GM23338 (cell line): Measurements from ENCODE around the gene PDYN.

ENCODE experiments used
- CREB1 ChIP-seq: fragments of 250-450 bp; sonication (Bioruptor Pico); IDR thresholded peaks from 2 replicates; pipeline ENCODE4 v1.5.0; 2020; ENCODE audit warnings: low read depth, mild to moderate bottlenecking, moderate library complexity
- EZH2 ChIP-seq: fragments of 200-600 bp; sonication (generic); IDR thresholded peaks from one replicate; pipeline ENCODE4 v1.8.0; 2017; ENCODE audit warnings: antibody characterized with exemption, mild to moderate bottlenecking, low read depth; ENCODE audit not compliant: unreplicated experiment
- EZH2phosphoT487 ChIP-seq: fragments of 200-600 bp; sonication (generic); IDR thresholded peaks from one replicate; pipeline ENCODE4 v1.8.1; 2018; ENCODE audit warnings: antibody characterized with exemption; ENCODE audit not compliant: unreplicated experiment
- JUNB ChIP-seq: IDR thresholded peaks from one replicate; pipeline ENCODE4 v1.6.1; 2016; ENCODE audit warnings: antibody characterized with exemption; ENCODE audit not compliant: unreplicated experiment
- NANOG ChIP-seq: IDR thresholded peaks from 2 replicates; pipeline ENCODE4 v1.6.1; 2016; ENCODE audit warnings: antibody characterized with exemption, borderline replicate concordance
- POLR2AphosphoS5 ChIP-seq: IDR thresholded peaks from 2 replicates; pipeline ENCODE4 v1.6.1; 2016; ENCODE audit warnings: antibody characterized with exemption, low read depth
- STAT1 ChIP-seq: IDR thresholded peaks from one replicate; pipeline ENCODE4 v1.6.1; 2016; ENCODE audit warnings: antibody characterized with exemption; ENCODE audit not compliant: unreplicated experiment
- TF ChIP-seq, protein P1 (sequence below), 2 experiments: fragments of 200-600 bp in 1 of 2; sonication (generic) in 1 of 2; conservative IDR thresholded peaks; 2 replicates each; pipeline versions ENCODE4 v1.5.1 to v1.6.1; 2016 to 2017; ENCODE audit warnings: antibody characterized with exemption in 2 of 2, low read depth in 2 of 2, mild to moderate bottlenecking in 2 of 2, moderate library complexity in 1 of 2
- TF ChIP-seq, protein P2 (sequence below): IDR thresholded peaks from one replicate; pipeline ENCODE4 v1.6.1; 2018; ENCODE audit warnings: antibody characterized with exemption; ENCODE audit not compliant: unreplicated experiment
- TF ChIP-seq, protein P3 (sequence below): IDR thresholded peaks from 2 replicates; pipeline ENCODE4 v1.6.1; 2016; ENCODE audit warnings: antibody characterized with exemption

DNA sequence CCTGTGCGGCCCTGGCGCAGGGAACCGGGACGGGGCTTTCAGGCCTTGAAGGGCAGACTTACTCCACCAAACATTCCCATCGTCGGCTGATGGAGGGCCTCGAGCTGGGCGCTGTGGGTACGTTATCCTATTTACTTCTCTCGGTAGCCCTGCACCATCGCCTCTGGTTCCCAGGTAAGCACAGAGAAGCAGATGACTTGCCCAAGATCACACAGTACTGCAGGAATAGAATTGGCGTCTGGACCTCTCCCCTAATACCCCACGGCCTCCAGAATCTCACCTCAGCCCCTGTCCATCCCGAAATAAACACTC is 46.4 kb downstream of the PDYN start:
- TF ChIP-seq POLR2AphosphoS5 (no peak), EZH2 (no peak), EZH2phosphoT487 (no peak), JUNB (no peak), STAT1 (no peak), CREB1 (CRISPR knock-in tag) (no peak), NANOG (no peak)
- TF ChIP-seq, protein P1, sequence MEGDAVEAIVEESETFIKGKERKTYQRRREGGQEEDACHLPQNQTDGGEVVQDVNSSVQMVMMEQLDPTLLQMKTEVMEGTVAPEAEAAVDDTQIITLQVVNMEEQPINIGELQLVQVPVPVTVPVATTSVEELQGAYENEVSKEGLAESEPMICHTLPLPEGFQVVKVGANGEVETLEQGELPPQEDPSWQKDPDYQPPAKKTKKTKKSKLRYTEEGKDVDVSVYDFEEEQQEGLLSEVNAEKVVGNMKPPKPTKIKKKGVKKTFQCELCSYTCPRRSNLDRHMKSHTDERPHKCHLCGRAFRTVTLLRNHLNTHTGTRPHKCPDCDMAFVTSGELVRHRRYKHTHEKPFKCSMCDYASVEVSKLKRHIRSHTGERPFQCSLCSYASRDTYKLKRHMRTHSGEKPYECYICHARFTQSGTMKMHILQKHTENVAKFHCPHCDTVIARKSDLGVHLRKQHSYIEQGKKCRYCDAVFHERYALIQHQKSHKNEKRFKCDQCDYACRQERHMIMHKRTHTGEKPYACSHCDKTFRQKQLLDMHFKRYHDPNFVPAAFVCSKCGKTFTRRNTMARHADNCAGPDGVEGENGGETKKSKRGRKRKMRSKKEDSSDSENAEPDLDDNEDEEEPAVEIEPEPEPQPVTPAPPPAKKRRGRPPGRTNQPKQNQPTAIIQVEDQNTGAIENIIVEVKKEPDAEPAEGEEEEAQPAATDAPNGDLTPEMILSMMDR (conservative IDR thresholded peaks at IDR 0.05; ENCODE audit: low read depth in 2 of 2), result no peak
- TF ChIP-seq, protein P2, sequence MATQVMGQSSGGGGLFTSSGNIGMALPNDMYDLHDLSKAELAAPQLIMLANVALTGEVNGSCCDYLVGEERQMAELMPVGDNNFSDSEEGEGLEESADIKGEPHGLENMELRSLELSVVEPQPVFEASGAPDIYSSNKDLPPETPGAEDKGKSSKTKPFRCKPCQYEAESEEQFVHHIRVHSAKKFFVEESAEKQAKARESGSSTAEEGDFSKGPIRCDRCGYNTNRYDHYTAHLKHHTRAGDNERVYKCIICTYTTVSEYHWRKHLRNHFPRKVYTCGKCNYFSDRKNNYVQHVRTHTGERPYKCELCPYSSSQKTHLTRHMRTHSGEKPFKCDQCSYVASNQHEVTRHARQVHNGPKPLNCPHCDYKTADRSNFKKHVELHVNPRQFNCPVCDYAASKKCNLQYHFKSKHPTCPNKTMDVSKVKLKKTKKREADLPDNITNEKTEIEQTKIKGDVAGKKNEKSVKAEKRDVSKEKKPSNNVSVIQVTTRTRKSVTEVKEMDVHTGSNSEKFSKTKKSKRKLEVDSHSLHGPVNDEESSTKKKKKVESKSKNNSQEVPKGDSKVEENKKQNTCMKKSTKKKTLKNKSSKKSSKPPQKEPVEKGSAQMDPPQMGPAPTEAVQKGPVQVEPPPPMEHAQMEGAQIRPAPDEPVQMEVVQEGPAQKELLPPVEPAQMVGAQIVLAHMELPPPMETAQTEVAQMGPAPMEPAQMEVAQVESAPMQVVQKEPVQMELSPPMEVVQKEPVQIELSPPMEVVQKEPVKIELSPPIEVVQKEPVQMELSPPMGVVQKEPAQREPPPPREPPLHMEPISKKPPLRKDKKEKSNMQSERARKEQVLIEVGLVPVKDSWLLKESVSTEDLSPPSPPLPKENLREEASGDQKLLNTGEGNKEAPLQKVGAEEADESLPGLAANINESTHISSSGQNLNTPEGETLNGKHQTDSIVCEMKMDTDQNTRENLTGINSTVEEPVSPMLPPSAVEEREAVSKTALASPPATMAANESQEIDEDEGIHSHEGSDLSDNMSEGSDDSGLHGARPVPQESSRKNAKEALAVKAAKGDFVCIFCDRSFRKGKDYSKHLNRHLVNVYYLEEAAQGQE, result no peak
- TF ChIP-seq, protein P3, sequence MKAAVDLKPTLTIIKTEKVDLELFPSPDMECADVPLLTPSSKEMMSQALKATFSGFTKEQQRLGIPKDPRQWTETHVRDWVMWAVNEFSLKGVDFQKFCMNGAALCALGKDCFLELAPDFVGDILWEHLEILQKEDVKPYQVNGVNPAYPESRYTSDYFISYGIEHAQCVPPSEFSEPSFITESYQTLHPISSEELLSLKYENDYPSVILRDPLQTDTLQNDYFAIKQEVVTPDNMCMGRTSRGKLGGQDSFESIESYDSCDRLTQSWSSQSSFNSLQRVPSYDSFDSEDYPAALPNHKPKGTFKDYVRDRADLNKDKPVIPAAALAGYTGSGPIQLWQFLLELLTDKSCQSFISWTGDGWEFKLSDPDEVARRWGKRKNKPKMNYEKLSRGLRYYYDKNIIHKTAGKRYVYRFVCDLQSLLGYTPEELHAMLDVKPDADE, result no peak
